T-helper 1 cell (primary cell): ENCODE data around the gene CER1.
A peak's percentile ranks its signal among the peaks of the same experiment; 100 is the strongest.
"Not testable (repeated sequence)": the region's sequence is repeated elsewhere in the genome, so short reads cannot be mapped to it uniquely, and the experiment has no call there.

Experiments
- DNase-seq, 5 donors: peaks; one replicate each; pipeline ENCODE4 v3.0.0-alpha.2; 2012 to 2020

Gene CER1

DNA sequence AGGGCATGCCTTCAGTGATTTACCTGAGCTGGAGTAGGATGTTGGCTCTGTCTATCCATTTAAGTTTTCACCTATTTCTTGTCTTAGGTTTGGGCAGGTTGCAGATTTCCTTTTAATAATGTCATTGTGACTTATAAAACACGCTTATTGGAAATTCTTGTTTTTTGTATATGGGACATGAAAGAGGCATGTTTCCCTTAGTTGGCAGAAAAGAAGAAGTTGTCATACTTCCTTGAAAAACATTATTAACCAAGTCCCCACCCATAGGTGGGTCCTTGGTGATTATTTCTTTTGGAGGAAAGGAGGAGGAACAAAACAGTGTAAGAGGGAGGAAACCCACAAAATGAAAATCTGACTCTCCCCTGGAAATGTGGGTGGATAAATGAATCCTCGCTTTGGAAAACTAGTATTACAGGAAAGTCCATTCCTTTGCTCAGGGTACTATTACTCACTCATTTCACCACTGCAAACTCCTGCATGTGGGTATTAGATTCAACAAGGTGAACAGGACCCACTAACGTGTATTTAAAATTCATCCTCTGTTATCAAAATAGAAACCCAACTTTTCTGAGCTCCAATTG lies 9.3 kb downstream of the CER1 start:
- no peak for DNase-seq

GRCh38 chr9:14710804-14711203 lies 11.7 kb downstream of the CER1 start:
- no peak for DNase-seq

DNA sequence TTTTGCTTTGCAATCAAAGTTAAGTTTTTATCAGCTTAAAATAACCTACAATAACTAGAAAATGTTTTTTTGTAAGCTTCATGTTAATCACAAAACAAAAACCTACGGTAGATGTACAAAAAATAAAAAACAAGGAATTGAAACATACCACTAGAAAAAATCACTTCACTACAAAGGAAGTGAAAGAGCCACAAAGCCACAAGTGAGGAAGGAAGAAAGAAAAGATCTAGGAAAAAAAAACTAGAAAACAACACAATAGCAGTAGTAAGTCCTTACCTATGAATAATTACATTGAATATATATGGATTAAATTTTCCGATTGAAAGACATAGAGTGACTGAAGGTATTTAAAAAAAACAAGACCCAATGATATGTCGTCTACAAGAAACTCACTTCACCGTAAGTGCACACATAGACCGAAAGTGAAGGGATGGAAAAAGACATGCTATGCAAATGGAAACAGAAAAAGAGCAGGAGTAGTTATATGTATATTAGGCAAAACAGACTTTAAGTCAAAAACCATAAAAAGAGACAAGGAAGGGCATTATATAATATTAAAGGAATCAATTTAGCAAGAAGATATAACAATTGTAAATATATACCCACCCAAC lies 15.9 kb downstream of the CER1 start:
- DNase-seq: no peak

DNA sequence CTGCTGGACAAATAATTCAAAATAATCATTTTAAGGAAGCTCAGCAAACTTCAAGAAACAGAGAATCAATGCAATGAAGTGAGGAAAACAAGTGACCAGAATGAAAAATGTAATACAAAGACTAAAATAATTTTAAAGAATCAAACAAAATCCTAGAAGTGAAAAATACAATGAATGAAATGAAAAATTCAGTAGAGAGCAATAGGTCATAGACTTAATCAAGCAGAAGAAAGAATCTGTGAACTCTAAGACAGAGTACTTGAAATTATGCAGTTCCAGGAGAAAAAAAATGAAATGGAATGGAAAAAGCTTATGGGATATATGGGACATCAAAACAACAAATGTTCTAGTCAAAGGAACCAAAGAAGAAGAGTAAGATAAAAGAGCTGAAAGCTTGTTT lies 17.5 kb downstream of the CER1 start:
- DNase-seq: no peak

DNA sequence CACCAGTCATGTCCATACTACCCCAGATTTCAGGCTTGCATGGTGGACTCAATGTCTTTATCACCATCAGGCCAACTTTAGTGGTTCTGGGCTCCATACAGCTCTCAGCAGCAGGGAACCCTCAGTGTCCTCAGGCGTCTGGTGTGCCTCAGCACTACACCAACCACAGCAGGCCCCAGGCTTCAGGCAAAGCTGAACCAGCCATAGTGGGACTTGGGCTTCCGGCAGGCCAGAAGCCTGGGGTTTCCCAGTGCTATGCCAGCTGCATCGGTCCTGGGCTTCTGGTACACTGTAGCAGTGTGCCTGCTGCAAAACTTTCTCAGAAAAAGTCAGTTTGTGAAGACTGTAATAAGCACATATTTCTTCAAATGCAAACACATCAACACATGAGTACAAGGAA lies 18.3 kb downstream of the CER1 start:
- DNase-seq: no peak

DNA sequence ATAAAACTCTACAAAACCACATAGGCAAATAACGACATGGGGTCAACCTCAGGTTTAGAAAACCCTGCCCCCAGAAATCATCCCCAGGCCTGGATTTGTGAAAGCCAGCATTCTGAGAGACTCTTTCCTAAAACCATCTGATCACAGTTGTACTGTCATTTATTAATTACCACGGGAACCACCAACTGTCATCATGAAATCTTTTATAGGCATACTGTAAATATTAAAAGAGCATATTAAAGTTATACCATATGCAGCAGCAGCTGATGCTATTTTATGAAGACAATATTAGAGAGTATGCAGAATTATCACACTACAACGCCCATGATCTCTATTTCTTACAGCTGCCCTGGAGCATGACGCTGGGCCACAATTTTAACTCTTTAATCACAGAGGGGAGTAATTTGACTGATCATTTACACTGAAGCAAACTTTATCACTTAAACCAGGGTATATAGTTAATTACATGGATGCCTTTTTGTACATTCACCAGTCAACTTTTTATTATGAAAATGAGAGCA lies 20.3 kb downstream of the CER1 start:
- no peak for DNase-seq

DNA sequence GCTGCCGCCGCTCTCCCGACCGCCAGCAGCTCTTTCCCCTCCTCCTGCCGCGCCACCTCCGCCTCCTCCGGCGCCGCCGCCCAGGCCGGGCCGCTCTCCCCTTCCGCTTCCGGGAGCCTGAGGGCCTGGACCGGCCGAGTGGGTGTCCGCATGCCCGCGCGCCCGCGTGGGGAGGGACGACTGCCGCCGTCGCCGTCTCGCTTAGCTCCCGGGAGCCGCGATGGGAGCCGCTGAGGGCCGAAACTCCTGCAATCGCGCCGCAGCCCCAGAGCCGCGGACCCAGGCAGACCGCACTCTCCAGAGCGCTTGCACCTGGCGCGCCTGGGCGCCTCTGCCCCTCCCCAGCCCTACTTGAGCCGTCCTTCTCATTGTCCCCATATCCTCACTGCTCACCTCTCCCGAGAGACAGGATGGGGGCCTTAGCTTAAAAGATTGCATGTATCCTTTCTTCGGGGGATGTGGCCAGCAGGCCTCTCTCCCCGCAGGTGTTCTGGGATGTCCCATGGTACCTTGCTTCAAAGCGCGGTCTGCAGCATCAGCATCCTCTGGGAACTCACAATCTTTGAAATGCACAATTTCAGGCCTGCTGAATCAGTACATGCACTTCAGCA lies 29.2 kb downstream of the CER1 start, which contains the start of gene ZDHHC21:
TSS of gene ZDHHC21 (minus strand) at position 182 of the 611 bp plus-strand sequence. CDS start 19,092 bp downstream, outside the sequence.
- DNase-seq: peak; percentile 14 to 67 (median 25)

DNA sequence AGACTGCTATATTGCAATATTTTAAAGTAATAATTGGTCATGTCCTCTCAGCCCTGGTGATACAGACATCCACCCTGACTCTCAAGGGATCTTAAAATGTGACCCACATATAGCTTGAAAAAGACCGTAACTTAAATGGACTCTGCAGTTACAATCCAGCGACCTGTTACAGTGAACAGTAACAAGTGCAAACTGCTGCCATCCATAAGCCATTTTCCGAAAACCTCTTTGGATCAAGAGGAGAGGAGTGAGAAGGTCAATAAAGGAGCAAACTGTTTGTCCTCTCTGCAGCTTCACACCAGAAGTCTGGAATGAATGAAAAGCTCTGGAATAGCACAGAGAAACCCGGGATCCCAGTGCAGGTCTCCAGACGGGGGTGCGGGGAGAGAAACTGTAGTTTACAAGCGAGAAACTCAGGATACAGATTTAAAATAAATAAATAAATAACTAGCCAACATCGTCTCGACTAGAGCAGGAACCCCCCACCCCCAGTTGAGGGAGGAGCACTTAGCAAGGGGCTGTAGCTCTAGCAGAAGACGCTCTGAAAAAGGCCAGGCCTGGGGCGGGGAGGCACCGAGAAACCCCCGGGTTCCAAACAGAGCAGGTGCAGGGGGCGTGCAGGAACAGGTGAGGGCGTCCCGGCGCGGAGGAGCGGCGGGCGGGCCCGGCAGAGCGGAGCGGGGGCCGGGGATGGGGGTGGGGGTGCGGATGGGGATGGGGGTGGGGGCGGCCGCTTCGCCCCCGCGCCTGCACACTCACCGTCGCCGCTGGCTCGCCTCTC lies 29.9 kb downstream of the CER1 start:
- peak in 1 of 5 donors; percentile 12 for DNase-seq

- DNase-seq: no peak
Observed at GRCh38 chr9:14690948-14691730, 31.4 kb downstream of the CER1 start.

- DNase-seq: no peak
Observed at GRCh38 chr9:14687042-14687719, 35.4 kb downstream of the CER1 start.

- DNase-seq: no peak
Observed at GRCh38 chr9:14686168-14686567, 36.4 kb downstream of the CER1 start.

GRCh38 chr9:14682616-14683015 lies 39.9 kb downstream of the CER1 start:
- DNase-seq: not testable (repeated sequence)

- no peak for DNase-seq
Observed at GRCh38 chr9:14678776-14679175, 43.8 kb downstream of the CER1 start.

- no peak for DNase-seq
Observed at GRCh38 chr9:14677872-14678271, 44.7 kb downstream of the CER1 start.

DNA sequence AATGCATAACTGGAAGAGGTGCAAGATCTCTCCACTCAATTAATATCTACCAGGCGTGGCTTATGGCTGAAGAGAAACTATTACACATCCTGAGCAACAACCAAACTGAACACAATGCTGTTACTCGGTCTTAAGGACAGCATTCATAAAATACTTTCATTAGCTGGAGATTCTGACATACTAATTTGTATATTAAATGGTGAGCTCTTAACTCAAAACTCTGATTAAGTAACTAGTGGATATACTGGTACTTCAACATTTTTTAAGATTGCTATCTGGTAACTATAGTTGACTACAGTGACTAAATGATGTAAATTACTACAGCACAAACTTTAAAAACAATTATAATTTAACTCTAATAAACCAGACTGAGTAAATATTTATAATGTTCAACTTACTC lies 45.1 kb downstream of the CER1 start:
- DNase-seq: no peak

GRCh38 chr9:14674630-14675029 lies 47.9 kb downstream of the CER1 start:
- DNase-seq: no peak

GRCh38 chr9:14671377-14671776 lies 51.2 kb downstream of the CER1 start:
- peak in 1 of 5 donors; percentile 23 for DNase-seq

- peak in 1 of 5 donors; percentile 30 for DNase-seq
Observed at GRCh38 chr9:14670718-14671117, 51.8 kb downstream of the CER1 start.
